ENCODE measurements around the gene WDR36.

GRCh38 chr5:111107371-111107770, 15.2 kb downstream of the WDR36 start:
- TF ChIP-seq CTCF (IDR thresholded peaks at IDR 0.05) (no peak), ZFX (IDR thresholded peaks at IDR 0.05; ENCODE audit: borderline replicate concordance) (no peak)
